OCI-LY3 (cell line): ENCODE measurements around the gene ZNF526.

Source experiments
- H2AFZ ChIP-seq: fragments of 200-600, 300-600 bp; shearing (Covaris generic); 2 replicates; pipeline ENCODE4 v1.6.0; 2014; ENCODE audit warnings: antibody characterized with exemption, low read depth, low read length
- H3K27ac ChIP-seq: fragments of 200-600, 300-600 bp; sonication (generic); 2 replicates; pipeline ENCODE4 v1.5.1; 2014; ENCODE audit warnings: mild to moderate bottlenecking, low read length, moderate library complexity, mixed read lengths
- H3K27me3 ChIP-seq: fragments of 200-600, 300-600 bp; sonication (generic); 2 replicates; pipeline ENCODE4 v1.6.1; 2014; ENCODE audit warnings: low read depth, low read length, mixed read lengths
- H3K36me3 ChIP-seq: fragments of 200-600, 300-600 bp; sonication (generic); replicated peaks from 2 replicates; pipeline ENCODE3; 2014; ENCODE audit warnings: low read depth, low read length, mixed read lengths
- H3K4me1 ChIP-seq: fragments of 300-600, 200-600 bp; sonication (generic); 2 replicates; pipeline ENCODE4 v1.6.1; 2014; ENCODE audit warnings: low read length, mixed read lengths
- H3K4me2 ChIP-seq: fragments of 200-600, 300-600 bp; sonication (generic); 2 replicates; pipeline ENCODE4 v1.6.1; 2014; ENCODE audit warnings: low read length, mixed read lengths
- H3K4me3 ChIP-seq: fragments of 300-600, 200-600 bp; sonication (generic); 2 replicates; pipeline ENCODE4 v1.5.1; 2014; ENCODE audit warnings: antibody characterized with exemption, mild to moderate bottlenecking, low read length, moderate library complexity
- H3K79me2 ChIP-seq: fragments of 300-600, 200-600 bp; shearing (Covaris generic); 2 replicates; pipeline ENCODE4 v1.6.1; 2014; ENCODE audit warnings: mild to moderate bottlenecking, low read length, mixed read lengths
- H3K9ac ChIP-seq: fragments of 300-600, 200-600 bp; shearing (Covaris generic); 2 replicates; pipeline ENCODE4 v1.6.0; 2014; ENCODE audit warnings: mild to moderate bottlenecking, low read length, moderate library complexity
- H3K9me3 ChIP-seq: fragments of 200-600, 300-600 bp; shearing (Covaris generic); 2 replicates; pipeline ENCODE4 v1.6.1; 2014; ENCODE audit warnings: low read length, mixed read lengths; ENCODE audit not compliant: insufficient read depth
- H4K20me1 ChIP-seq: fragments of 200-600, 300-600 bp; sonication (generic); 2 replicates; pipeline ENCODE4 v1.6.1; 2016; ENCODE audit warnings: low read length, mixed read lengths; ENCODE audit not compliant: insufficient read depth
- EZH2phosphoT487 ChIP-seq: fragments of 200-600 bp; shearing (Covaris generic); IDR thresholded peaks from 2 replicates; pipeline ENCODE4 v1.6.1; 2018; ENCODE audit warnings: antibody characterized with exemption, mixed run types, low read depth
- TF ChIP-seq, protein P1 (sequence below): fragments of 200-600, 300-600 bp; sonication (generic); IDR thresholded peaks from 2 replicates; pipeline ENCODE4 v1.5.1; 2014; ENCODE audit warnings: antibody characterized with exemption, low read length, low read depth

Gene ZNF526

GRCh38 chr19:42244347-42245220 lies 24.5 kb downstream of the ZNF526 start:
- H3K9ac ChIP-seq: peak overlapping the region; percentile 79
- peak overlapping the region; percentile 71 for H3K27ac ChIP-seq
- peak overlapping the region; percentile 88 for H2AFZ ChIP-seq
- peaks cover 29% of the 10 kb centered on the region for H3K4me1 ChIP-seq
- no peak for TF ChIP-seq EZH2phosphoT487
- TF ChIP-seq, protein P1, sequence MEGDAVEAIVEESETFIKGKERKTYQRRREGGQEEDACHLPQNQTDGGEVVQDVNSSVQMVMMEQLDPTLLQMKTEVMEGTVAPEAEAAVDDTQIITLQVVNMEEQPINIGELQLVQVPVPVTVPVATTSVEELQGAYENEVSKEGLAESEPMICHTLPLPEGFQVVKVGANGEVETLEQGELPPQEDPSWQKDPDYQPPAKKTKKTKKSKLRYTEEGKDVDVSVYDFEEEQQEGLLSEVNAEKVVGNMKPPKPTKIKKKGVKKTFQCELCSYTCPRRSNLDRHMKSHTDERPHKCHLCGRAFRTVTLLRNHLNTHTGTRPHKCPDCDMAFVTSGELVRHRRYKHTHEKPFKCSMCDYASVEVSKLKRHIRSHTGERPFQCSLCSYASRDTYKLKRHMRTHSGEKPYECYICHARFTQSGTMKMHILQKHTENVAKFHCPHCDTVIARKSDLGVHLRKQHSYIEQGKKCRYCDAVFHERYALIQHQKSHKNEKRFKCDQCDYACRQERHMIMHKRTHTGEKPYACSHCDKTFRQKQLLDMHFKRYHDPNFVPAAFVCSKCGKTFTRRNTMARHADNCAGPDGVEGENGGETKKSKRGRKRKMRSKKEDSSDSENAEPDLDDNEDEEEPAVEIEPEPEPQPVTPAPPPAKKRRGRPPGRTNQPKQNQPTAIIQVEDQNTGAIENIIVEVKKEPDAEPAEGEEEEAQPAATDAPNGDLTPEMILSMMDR: peak; percentile 83
- H3K27me3 ChIP-seq: no peaks in the 10 kb centered on the region
- peak overlapping the region; percentile 82 for H3K4me3 ChIP-seq
- H3K9me3 ChIP-seq: no peaks in the 10 kb centered on the region
- peak overlapping the region; percentile 84 for H3K4me2 ChIP-seq
- peaks cover 1% of the 10 kb centered on the region for H4K20me1 ChIP-seq
- H3K36me3 ChIP-seq: peaks cover 21% of the 10 kb centered on the region
- peaks cover 39% of the 10 kb centered on the region for H3K79me2 ChIP-seq

- H3K4me1 ChIP-seq: peaks cover 29% of the 10 kb centered on the region
- peak overlapping the region; percentile 44 for H3K9ac ChIP-seq
- H4K20me1 ChIP-seq: peaks cover 8% of the 10 kb centered on the region
- H3K4me2 ChIP-seq: peak overlapping the region; percentile 84
- H3K4me3 ChIP-seq: peak overlapping the region; percentile 82
- no peaks in the 10 kb centered on the region for H3K9me3 ChIP-seq
- no peaks in the 10 kb centered on the region for H3K27me3 ChIP-seq
- peaks cover 18% of the 10 kb centered on the region for H3K36me3 ChIP-seq
- peak overlapping the region; percentile 24 for H2AFZ ChIP-seq
- TF ChIP-seq EZH2phosphoT487: no peak
- TF ChIP-seq, protein P1: no peak
- H3K79me2 ChIP-seq: peaks cover 39% of the 10 kb centered on the region
- peak overlapping the region; percentile 35 for H3K27ac ChIP-seq
Measured at GRCh38 chr19:42245231-42245630, 25.1 kb downstream of the ZNF526 start.

DNA sequence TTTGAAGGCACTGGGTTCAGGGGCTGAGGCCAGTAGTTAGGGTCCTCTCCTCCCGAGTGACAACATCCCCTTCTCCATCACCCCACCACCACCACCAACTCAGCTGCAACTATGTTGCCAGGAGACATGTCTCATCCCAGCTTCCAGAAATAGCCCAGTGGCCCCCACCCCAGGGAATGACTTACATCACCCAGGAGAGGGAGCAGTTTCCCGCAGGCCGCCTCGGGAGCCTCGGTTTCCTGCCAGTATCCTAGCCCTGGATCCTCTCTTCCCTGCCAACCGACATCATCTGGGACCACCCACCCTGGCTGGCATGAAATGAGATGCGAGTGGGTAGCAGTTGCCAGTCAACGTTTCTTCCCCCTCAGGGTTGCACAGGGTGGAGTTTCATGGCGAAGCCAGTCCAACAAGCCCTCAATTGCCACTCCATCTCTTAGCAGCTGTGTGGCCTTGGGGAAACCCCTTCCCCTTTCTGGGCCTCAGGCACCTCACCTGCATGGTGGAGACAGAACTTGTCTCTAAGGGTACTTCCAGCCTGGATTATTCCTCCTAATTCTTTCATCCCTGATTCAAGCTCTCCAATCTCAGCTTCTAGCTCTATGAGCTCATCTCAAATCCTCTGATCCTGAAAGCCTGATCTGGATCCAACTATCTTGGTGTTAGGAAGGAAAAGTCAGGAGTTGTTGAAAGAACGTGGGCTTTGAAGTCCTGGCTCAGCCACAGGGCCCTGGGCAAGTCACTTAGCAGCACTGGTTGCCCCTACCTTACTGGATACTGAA lies 26.2 kb downstream of the ZNF526 start:
- Histone ChIP-seq H3K4me1 (peaks cover 19% of the 10 kb centered on the region), H3K9me3 (no peaks in the 10 kb centered on the region), H3K27me3 (no peaks in the 10 kb centered on the region), H3K9ac (no peak overlapping the region), H3K79me2 (peaks cover 37% of the 10 kb centered on the region), H2AFZ (no peak overlapping the region), H3K4me2 (peak overlapping the region; percentile 28; the same call in 1 of the 2 replicates), H3K36me3 (peaks cover 15% of the 10 kb centered on the region), H4K20me1 (peaks cover 17% of the 10 kb centered on the region), H3K4me3 (no peak overlapping the region), H3K27ac (peak overlapping the region; percentile 13; the same call in 1 of the 2 replicates)
- TF ChIP-seq, protein P1: no peak
